ENCODE data around the gene SCN8A. TPM values are rescaled to one million over a fixed set of nuclear protein-coding genes. Genes with fewer than 3 reads are reported as not detected.

Gene SCN8A
- polyA plus RNA-seq, 3 donors from 2014 or later, result 0.04 to 0.06 TPM; not detected in 1

- Mint-ChIP-seq H3K4me3 (no peak overlapping the region), H3K27ac (no peak overlapping the region), H3K27me3 (ENCODE audit: low read depth in 3 of 3) (peaks cover 6 to 10% (median 9%) of the 10 kb centered on the region in 3 donors), H3K36me3 (peaks cover 0 to 4% (median 0%) of the 10 kb centered on the region in 3 donors), H3K9me3 (no peaks in the 10 kb centered on the region), H3K4me1 (peaks cover 5 to 12% of the 10 kb centered on the region in 2 donors)
- DNase-seq, result no peak
Observed at GRCh38 chr12:51722431-51722830, 131.4 kb downstream of the SCN8A start.

GRCh38 chr12:51726161-51726560 is 135.1 kb downstream of the SCN8A start:
- peaks cover 5 to 10% of the 10 kb centered on the region in 2 donors for H3K4me1 Mint-ChIP-seq
- H3K27me3 Mint-ChIP-seq (ENCODE audit: low read depth in 3 of 3), result peaks cover 9 to 12% (median 10%) of the 10 kb centered on the region in 3 donors
- no peak for DNase-seq
- peaks cover 0 to 4% (median 0%) of the 10 kb centered on the region in 3 donors for H3K36me3 Mint-ChIP-seq
- no peak overlapping the region for H3K4me3 Mint-ChIP-seq
- H3K27ac Mint-ChIP-seq, result no peak overlapping the region
- no peaks in the 10 kb centered on the region for H3K9me3 Mint-ChIP-seq

- peaks cover 0 to 3% (median 0%) of the 10 kb centered on the region in 3 donors for H3K36me3 Mint-ChIP-seq
- H3K27me3 Mint-ChIP-seq (ENCODE audit: low read depth in 3 of 3), result peaks cover 9 to 14% (median 9%) of the 10 kb centered on the region in 3 donors
- H3K27ac Mint-ChIP-seq, result no peak overlapping the region
- no peaks in the 10 kb centered on the region for H3K9me3 Mint-ChIP-seq
- no peak for DNase-seq
- H3K4me3 Mint-ChIP-seq, result no peak overlapping the region
- peaks cover under 1 to 3% of the 10 kb centered on the region in 2 donors for H3K4me1 Mint-ChIP-seq
Observed at GRCh38 chr12:51726931-51727330, 135.9 kb downstream of the SCN8A start.

- Mint-ChIP-seq H3K27me3 (ENCODE audit: low read depth in 3 of 3) (peaks cover 5 to 13% (median 9%) of the 10 kb centered on the region in 3 donors), H3K27ac (no peak overlapping the region), H3K4me1 (no peaks in the 10 kb centered on the region), H3K9me3 (peaks cover 0 to 12% (median 2%) of the 10 kb centered on the region in 6 donors), H3K36me3 (peaks cover 0 to 5% (median 0%) of the 10 kb centered on the region in 3 donors), H3K4me3 (no peak overlapping the region)
- no peak for DNase-seq
Observed at GRCh38 chr12:51729331-51729730, 138.3 kb downstream of the SCN8A start.

GRCh38 chr12:51730745-51731144 is 139.7 kb downstream of the SCN8A start:
- H3K9me3 Mint-ChIP-seq, result peaks cover 0 to 14% (median 2%) of the 10 kb centered on the region in 6 donors
- H3K27ac Mint-ChIP-seq, result no peak overlapping the region
- H3K36me3 Mint-ChIP-seq, result peaks cover 0 to 5% (median 0%) of the 10 kb centered on the region in 3 donors
- no peak overlapping the region for H3K4me3 Mint-ChIP-seq
- DNase-seq, result no peak
- H3K27me3 Mint-ChIP-seq (ENCODE audit: low read depth in 3 of 3), result peaks cover 5 to 17% (median 9%) of the 10 kb centered on the region in 3 donors
- H3K4me1 Mint-ChIP-seq, result no peaks in the 10 kb centered on the region

- peaks cover 13 to 25% (median 17%) of the 10 kb centered on the region in 6 donors for H3K9me3 Mint-ChIP-seq
- peaks cover 4 to 15% (median 13%) of the 10 kb centered on the region in 3 donors for H3K36me3 Mint-ChIP-seq
- H3K27ac Mint-ChIP-seq, result no peak overlapping the region
- H3K27me3 Mint-ChIP-seq (ENCODE audit: low read depth in 3 of 3), result peaks cover 0 to 17% (median 7%) of the 10 kb centered on the region in 3 donors
- no peak overlapping the region for H3K4me3 Mint-ChIP-seq
- no peaks in the 10 kb centered on the region for H3K4me1 Mint-ChIP-seq
- no peak for DNase-seq
Observed at GRCh38 chr12:51740536-51740935, 149.5 kb downstream of the SCN8A start.

- Mint-ChIP-seq H3K4me3 (no peak overlapping the region), H3K27me3 (ENCODE audit: low read depth in 3 of 3) (peaks cover 0 to 19% (median 7%) of the 10 kb centered on the region in 3 donors), H3K27ac (no peak overlapping the region), H3K36me3 (peaks cover 4 to 15% (median 13%) of the 10 kb centered on the region in 3 donors), H3K4me1 (no peaks in the 10 kb centered on the region), H3K9me3 (peaks cover 13 to 25% (median 17%) of the 10 kb centered on the region in 6 donors)
- DNase-seq, result no peak
Observed at GRCh38 chr12:51744235-51744634, 153.2 kb downstream of the SCN8A start.

- H3K36me3 Mint-ChIP-seq, result peaks cover 4 to 15% (median 13%) of the 10 kb centered on the region in 3 donors
- no peak overlapping the region for H3K4me3 Mint-ChIP-seq
- no peaks in the 10 kb centered on the region for H3K4me1 Mint-ChIP-seq
- H3K27me3 Mint-ChIP-seq (ENCODE audit: low read depth in 3 of 3), result peaks cover 0 to 15% (median 7%) of the 10 kb centered on the region in 3 donors
- no peak for DNase-seq
- H3K27ac Mint-ChIP-seq, result no peak overlapping the region
- H3K9me3 Mint-ChIP-seq, result peaks cover 13 to 25% (median 17%) of the 10 kb centered on the region in 6 donors
Observed at GRCh38 chr12:51744957-51745356, 153.9 kb downstream of the SCN8A start.

GRCh38 chr12:51746416-51746815 is 155.4 kb downstream of the SCN8A start:
- H3K4me3 Mint-ChIP-seq, result no peak overlapping the region
- peaks cover 0 to 11% (median 3%) of the 10 kb centered on the region in 3 donors for H3K27me3 Mint-ChIP-seq (ENCODE audit: low read depth in 3 of 3)
- no peaks in the 10 kb centered on the region for H3K4me1 Mint-ChIP-seq
- peaks cover 0 to 11% (median 4%) of the 10 kb centered on the region in 3 donors for H3K36me3 Mint-ChIP-seq
- DNase-seq, result no peak
- peaks cover 4 to 14% (median 9%) of the 10 kb centered on the region in 6 donors for H3K9me3 Mint-ChIP-seq
- no peak overlapping the region for H3K27ac Mint-ChIP-seq

- Mint-ChIP-seq H3K36me3 (no peaks in the 10 kb centered on the region), H3K4me3 (no peak overlapping the region), H3K9me3 (no peaks in the 10 kb centered on the region), H3K27me3 (ENCODE audit: low read depth in 3 of 3) (peaks cover 0 to 3% (median 0%) of the 10 kb centered on the region in 3 donors), H3K4me1 (no peaks in the 10 kb centered on the region), H3K27ac (no peak overlapping the region)
- no peak for DNase-seq
Observed at GRCh38 chr12:51748235-51748634, 157.2 kb downstream of the SCN8A start.

- peaks cover 0 to 3% (median 3%) of the 10 kb centered on the region in 3 donors for H3K27me3 Mint-ChIP-seq (ENCODE audit: low read depth in 3 of 3)
- no peak overlapping the region for H3K27ac Mint-ChIP-seq
- H3K36me3 Mint-ChIP-seq, result no peaks in the 10 kb centered on the region
- no peak overlapping the region for H3K4me3 Mint-ChIP-seq
- no peak for DNase-seq
- no peaks in the 10 kb centered on the region for H3K9me3 Mint-ChIP-seq
- no peaks in the 10 kb centered on the region for H3K4me1 Mint-ChIP-seq
Observed at GRCh38 chr12:51749206-51749985, 158.4 kb downstream of the SCN8A start.

- H3K27ac Mint-ChIP-seq, result no peak overlapping the region
- H3K36me3 Mint-ChIP-seq, result no peaks in the 10 kb centered on the region
- H3K4me1 Mint-ChIP-seq, result no peaks in the 10 kb centered on the region
- H3K27me3 Mint-ChIP-seq (ENCODE audit: low read depth in 3 of 3), result peaks cover 0 to 3% (median 3%) of the 10 kb centered on the region in 3 donors
- no peak overlapping the region for H3K4me3 Mint-ChIP-seq
- DNase-seq, result no peak
- H3K9me3 Mint-ChIP-seq, result no peaks in the 10 kb centered on the region
Observed at GRCh38 chr12:51749986-51750317, 158.9 kb downstream of the SCN8A start.

- Mint-ChIP-seq H3K36me3 (no peaks in the 10 kb centered on the region), H3K4me3 (no peak overlapping the region), H3K27ac (no peak overlapping the region), H3K9me3 (no peaks in the 10 kb centered on the region), H3K4me1 (no peaks in the 10 kb centered on the region), H3K27me3 (ENCODE audit: low read depth in 3 of 3) (peaks cover 2 to 8% (median 3%) of the 10 kb centered on the region in 3 donors)
- DNase-seq, result no peak
Observed at GRCh38 chr12:51751661-51752060, 160.6 kb downstream of the SCN8A start.

- Mint-ChIP-seq H3K36me3 (no peaks in the 10 kb centered on the region), H3K9me3 (no peaks in the 10 kb centered on the region), H3K4me1 (no peaks in the 10 kb centered on the region), H3K27me3 (ENCODE audit: low read depth in 3 of 3) (peaks cover 2 to 8% (median 3%) of the 10 kb centered on the region in 3 donors), H3K4me3 (no peak overlapping the region), H3K27ac (no peak overlapping the region)
- DNase-seq, result no peak
Observed at GRCh38 chr12:51752234-51752889, 161.3 kb downstream of the SCN8A start.
